NT2/D1 (cell line): ENCODE results near the gene GCNA.

ENCODE experiments used
- YY1 ChIP-seq: IDR thresholded peaks from 2 replicates; pipeline ENCODE4 v1.6.1; 2011; ENCODE audit not compliant: insufficient read length, insufficient read depth
- ZNF274 ChIP-seq: IDR thresholded peaks from 2 replicates; pipeline ENCODE4 v1.6.1; 2011; ENCODE audit warnings: mild to moderate bottlenecking, low read depth, low read length

DNA sequence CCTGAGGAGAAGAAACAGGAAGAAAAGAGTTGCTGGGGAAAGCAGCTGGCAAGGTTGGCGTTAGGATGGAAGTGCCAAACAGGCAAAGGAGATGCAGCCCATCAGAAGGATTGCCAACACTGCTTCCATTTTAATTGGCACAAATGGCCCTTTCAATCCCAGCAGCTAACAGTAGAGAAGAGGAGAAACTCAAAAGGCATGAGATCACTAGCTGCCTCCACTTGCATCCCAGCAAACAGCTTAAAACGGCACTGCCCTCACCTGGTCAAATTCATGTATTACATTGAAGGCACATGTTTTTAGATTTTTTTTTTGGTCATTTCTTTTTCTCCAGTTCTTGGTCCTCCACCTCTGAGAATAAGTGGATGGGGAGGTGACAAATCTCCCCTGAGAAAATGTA is 74.2 kb downstream of the GCNA start:
- TF ChIP-seq YY1 (no peak), ZNF274 (no peak)
